MCF 10A (cell line): Measurements from ENCODE around the gene DHX9. TPM values are rescaled to one million over a fixed set of nuclear protein-coding genes. Genes with fewer than 3 reads are reported as not detected.

Source experiments
- BruUV-seq: library from RNA; stranded (reverse); fragments of 400-500 nt; replicated peaks from 2 replicates; lab custom pipeline; 2021; lab: Mats Ljungman, UMichigan
- CTCF ChIA-PET: fragments of 300-600 bp; sonication (Branson Sonifier 250); formaldehyde crosslinking; extraction: SDS; loops from one replicate; lab custom pipeline; 2021; ENCODE audit warnings: antibody characterized with exemption, inconsistent platforms; lab: Yijun Ruan, JAX
- POLR2A ChIA-PET: fragments of 300-600, 350-650 bp; sonication (Branson Sonifier 250); formaldehyde crosslinking; extraction: SDS; loops from one replicate; lab custom pipeline; 2020; ENCODE audit warnings: antibody characterized with exemption, inconsistent platforms; lab: Yijun Ruan, JAX
- DNase-seq: peaks from one replicate; pipeline ENCODE4 v3.0.0-alpha.2; 2018; ENCODE audit not compliant: unreplicated experiment
- H3K27ac Mint-ChIP-seq: one replicate; pipeline ENCODE4 v1.8.0; 2022; ENCODE audit warnings: mild to moderate bottlenecking, low read depth, mixed read lengths; ENCODE audit not compliant: unreplicated experiment
- H3K27me3 Mint-ChIP-seq: one replicate; pipeline ENCODE4 v1.8.0; 2022; ENCODE audit warnings: mixed read lengths; ENCODE audit not compliant: insufficient read depth, unreplicated experiment
- H3K36me3 Mint-ChIP-seq: one replicate; pipeline ENCODE4 v1.8.0; 2022; ENCODE audit warnings: mild to moderate bottlenecking, moderate library complexity, mixed read lengths; ENCODE audit not compliant: insufficient read depth, unreplicated experiment
- H3K4me1 Mint-ChIP-seq: one replicate; pipeline ENCODE4 v1.8.0; 2022; ENCODE audit warnings: mixed read lengths; ENCODE audit not compliant: insufficient read depth, unreplicated experiment
- H3K4me3 Mint-ChIP-seq: one replicate; pipeline ENCODE4 v1.8.0; 2022; ENCODE audit warnings: mild to moderate bottlenecking, moderate library complexity, mixed read lengths; ENCODE audit not compliant: unreplicated experiment
- H3K9me3 Mint-ChIP-seq: one replicate; pipeline ENCODE4 v1.8.0; 2022; ENCODE audit warnings: mixed read lengths; ENCODE audit not compliant: unreplicated experiment
- CTCF ChIP-seq: fragments of 200-600 bp; IDR thresholded peaks from one replicate; pipeline ENCODE4 v1.8.0; 2022; ENCODE audit warnings: antibody characterized with exemption, mild to moderate bottlenecking; ENCODE audit not compliant: unreplicated experiment
- intact Hi-C: fragments of 100-400 bp; cut with micrococcal nuclease; formaldehyde crosslinking; loops from 2 replicates; pipeline ENCODE4 v1.14.1; 2022
- total RNA-seq: library from RNA; stranded (reverse); gene quantifications from 2 replicates; pipeline ENCODE4 v1.2.3, GENCODE V29; 2022

The DHX9 gene
- total RNA-seq, 1 experiment from 2014 or later, result 107 TPM

- no peaks in the 10 kb centered on the region for H3K9me3 Mint-ChIP-seq
- H3K4me1 Mint-ChIP-seq, result no peaks in the 10 kb centered on the region
- H3K4me3 Mint-ChIP-seq, result no peak overlapping the region
- ChIA-PET CTCF (interaction anchor here (0.8 to 2.2 kb wide), 2 partner anchors 12 to 30 kb away, joined by 3 to 10 read pairs; no protein-coding TSS in a partner anchor), POLR2A (no interaction called here)
- no TSS peak for BruUV-seq
- H3K27me3 Mint-ChIP-seq, result peaks cover 11% of the 10 kb centered on the region
- no peaks in the 10 kb centered on the region for H3K36me3 Mint-ChIP-seq
- DNase-seq, result no peak
- TF ChIP-seq CTCF, result no peak
- H3K27ac Mint-ChIP-seq, result no peak overlapping the region
- intact Hi-C loops, result no loop called here
Observed at GRCh38 chr1:182909578-182909977, 70.4 kb downstream of the DHX9 start.

DNA sequence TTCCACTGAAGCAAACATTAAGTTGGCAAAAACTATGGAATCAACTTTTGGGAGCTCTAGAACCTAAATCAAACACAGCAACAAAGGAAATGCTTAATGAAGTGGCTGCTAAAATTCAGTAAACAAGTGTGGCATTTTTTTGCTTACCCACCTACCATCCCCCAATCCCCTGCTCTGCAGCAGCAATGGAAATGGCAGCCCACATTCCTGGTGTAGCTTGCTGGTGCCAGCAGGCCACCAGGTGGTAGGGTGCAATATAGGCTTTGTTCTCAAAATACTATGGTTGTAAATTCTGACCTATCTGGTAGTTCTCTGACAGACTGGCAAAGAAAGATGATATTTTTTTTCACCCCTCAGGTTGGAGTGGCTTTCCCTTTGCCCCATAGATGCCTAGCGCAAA is 71.0 kb downstream of the DHX9 start:
- no peak for TF ChIP-seq CTCF
- Mint-ChIP-seq H3K27ac (no peak overlapping the region), H3K9me3 (no peaks in the 10 kb centered on the region), H3K36me3 (no peaks in the 10 kb centered on the region), H3K27me3 (peaks cover 11% of the 10 kb centered on the region), H3K4me1 (no peaks in the 10 kb centered on the region), H3K4me3 (no peak overlapping the region)
- intact Hi-C loops, result no loop called here
- POLR2A ChIA-PET, result no interaction called here
- no TSS peak for BruUV-seq
- CTCF ChIA-PET, result interaction anchor here (0.8 to 2.2 kb wide), 3 partner anchors 11 to 30 kb away, joined by 3 to 10 read pairs (median 4); no protein-coding TSS in a partner anchor
- no peak for DNase-seq

DNA sequence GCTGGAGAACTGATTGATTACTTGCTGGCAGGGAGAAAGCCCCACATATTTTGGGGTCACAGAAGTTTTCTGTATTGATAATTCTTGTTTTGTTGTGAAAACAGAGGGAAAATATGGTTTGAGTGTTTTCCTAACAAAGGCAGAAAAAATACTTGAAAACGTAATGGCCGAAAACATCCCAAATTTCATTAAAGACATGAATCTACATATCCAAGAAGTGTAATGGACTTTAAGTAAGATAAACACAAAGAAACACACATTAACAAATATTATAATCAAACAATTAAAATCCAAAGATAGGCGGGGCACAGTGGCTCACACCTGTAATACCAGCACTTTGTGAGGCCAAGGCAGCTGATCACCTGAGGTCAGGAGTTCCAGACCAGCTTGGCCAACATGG is 74.3 kb downstream of the DHX9 start:
- Mint-ChIP-seq H3K4me1 (peaks cover 4% of the 10 kb centered on the region), H3K4me3 (no peak overlapping the region), H3K9me3 (no peaks in the 10 kb centered on the region), H3K36me3 (no peaks in the 10 kb centered on the region), H3K27me3 (peaks cover 4% of the 10 kb centered on the region), H3K27ac (no peak overlapping the region)
- DNase-seq, result no peak
- intact Hi-C loops, result no loop called here
- BruUV-seq, result no TSS peak
- ChIA-PET CTCF (no interaction called here), POLR2A (interaction anchor here (0.6 kb wide), 1 partner anchor 935 kb away, joined by 3 read pairs; no protein-coding TSS in a partner anchor)
- no peak for TF ChIP-seq CTCF

DNA sequence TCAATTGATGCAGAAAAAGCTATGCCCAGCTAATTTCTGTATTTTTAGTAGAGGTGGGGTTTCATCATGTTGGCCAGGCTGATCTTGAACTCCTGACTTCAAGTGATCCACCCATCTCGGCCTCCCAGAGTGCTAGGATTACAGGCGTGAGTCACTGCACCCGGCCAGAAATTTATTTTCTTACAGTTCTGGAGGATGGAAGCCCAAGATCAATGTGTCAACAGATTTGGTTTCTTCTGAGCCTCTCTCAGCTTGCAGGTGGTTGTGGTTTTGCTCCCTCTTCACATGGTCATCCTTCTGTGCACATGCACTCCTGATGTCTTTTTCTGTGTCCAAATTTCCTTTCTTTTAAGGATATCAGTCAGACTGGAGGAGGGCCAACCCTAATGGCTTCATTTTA is 78.2 kb downstream of the DHX9 start:
- intact Hi-C loops, result no loop called here
- Mint-ChIP-seq H3K36me3 (no peaks in the 10 kb centered on the region), H3K9me3 (no peaks in the 10 kb centered on the region), H3K4me3 (no peak overlapping the region), H3K27ac (no peak overlapping the region), H3K27me3 (peaks cover 29% of the 10 kb centered on the region), H3K4me1 (peaks cover 4% of the 10 kb centered on the region)
- POLR2A ChIA-PET, result no interaction called here
- CTCF ChIA-PET, result interaction anchor here (0.6 kb wide), 1 partner anchor 401 kb away, joined by 4 read pairs; no protein-coding TSS in a partner anchor
- DNase-seq, result peak; percentile 5
- BruUV-seq, result no TSS peak
- no peak for TF ChIP-seq CTCF
